CD4-positive, alpha-beta T cell treated with Interleukin-2 at 100 ng/mL for 4 hours (primary cell): ENCODE measurements around the gene XYLT1.
A peak's percentile ranks its signal among the peaks of the same experiment; 100 is the strongest.

ENCODE experiments used
- DNase-seq: peaks from one replicate; pipeline ENCODE4 v3.0.0-alpha.2; 2020; ENCODE audit warnings: low spot score

XYLT1 gene

GRCh38 chr16:17228048-17228707 is 242.6 kb downstream of the XYLT1 start:
- DNase-seq = no peak

- no peak for DNase-seq
Measured at GRCh38 chr16:17227278-17227677, 243.5 kb downstream of the XYLT1 start.

DNA sequence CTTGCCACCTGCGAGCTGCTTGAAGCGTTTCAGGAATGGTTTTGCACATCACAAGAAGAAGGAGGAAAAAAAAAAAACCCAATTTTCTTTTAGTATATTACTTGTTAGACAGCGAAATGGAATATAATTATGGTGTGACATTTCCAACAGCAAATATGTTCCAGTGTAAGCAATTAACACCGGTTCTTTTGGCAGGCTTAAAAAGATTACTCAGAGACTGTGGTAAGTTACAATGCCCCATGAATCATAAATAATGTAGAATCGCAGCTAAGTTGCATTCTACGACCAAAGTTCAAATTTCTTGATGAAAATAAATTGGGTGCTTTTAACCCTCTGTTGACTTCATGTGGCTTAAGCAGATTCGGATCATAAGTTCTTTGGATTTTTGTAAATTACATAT is 245.2 kb downstream of the XYLT1 start:
- DNase-seq = no peak

DNA sequence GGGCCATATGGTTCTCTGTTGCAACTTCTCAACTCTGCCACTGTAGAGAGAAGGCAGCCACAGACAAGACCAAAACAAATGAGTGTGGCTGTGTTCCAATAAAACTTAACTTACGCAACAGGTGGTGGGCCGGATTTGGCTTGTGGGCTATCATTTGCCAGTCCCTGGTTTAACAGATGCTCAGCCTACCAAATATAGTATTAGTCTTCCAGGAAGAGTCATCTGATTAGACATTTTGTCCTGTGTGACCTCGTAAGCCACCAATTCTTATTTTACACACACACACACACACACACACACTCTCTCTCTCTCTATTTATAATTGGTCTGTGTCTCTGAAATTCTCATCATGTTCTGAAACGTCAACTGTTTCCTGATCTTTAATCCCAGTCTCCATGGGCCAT is 245.9 kb downstream of the XYLT1 start:
- DNase-seq = peak; percentile 33

- DNase-seq = no peak
Measured at GRCh38 chr16:17224350-17224749, 246.4 kb downstream of the XYLT1 start.

GRCh38 chr16:17223576-17223975 is 247.2 kb downstream of the XYLT1 start:
- DNase-seq = no peak

GRCh38 chr16:17222871-17223401 is 247.8 kb downstream of the XYLT1 start:
- DNase-seq = no peak

DNA sequence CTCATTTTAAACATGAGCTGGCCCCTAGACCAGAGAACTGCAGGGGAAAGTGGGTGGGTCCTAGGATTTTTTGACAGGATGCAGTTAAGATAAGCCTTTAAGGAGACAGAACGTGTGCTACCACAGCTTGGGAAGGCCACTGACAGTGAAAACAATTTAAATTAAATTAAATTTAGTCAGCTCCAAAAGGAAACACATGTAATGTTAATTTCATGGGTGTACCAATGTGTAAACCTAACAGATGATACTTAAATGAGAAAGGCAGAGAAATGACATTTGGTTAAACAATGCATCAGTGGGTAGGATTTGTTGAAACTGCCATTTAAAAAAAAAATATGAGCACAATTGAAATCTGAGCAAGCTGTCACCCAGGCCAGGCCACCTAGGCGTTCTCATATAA is 250.8 kb downstream of the XYLT1 start:
- DNase-seq = no peak

GRCh38 chr16:17215936-17216335 is 254.8 kb downstream of the XYLT1 start:
- DNase-seq = no peak

GRCh38 chr16:17215306-17215705 is 255.5 kb downstream of the XYLT1 start:
- DNase-seq = no peak

- no peak for DNase-seq
Measured at GRCh38 chr16:17213974-17214373, 256.8 kb downstream of the XYLT1 start.

DNA sequence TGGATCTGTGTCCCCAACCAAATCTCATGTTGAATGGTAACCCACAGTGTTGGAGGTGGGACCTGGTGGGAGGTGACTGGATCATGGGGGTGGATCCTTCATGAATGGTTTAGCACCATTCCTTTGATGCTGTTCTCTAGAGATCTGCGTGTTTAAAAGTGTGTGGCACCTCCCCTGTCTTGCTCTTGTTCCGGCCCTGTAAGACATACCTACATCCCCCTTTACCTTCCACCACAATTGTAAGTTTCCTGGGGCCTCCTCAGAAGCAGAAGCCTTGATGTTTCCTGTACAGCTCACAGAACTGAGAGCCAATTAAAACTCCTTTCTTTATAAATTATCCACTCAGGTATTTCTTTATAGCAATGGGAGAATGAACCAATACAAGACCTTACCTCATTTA is 257.7 kb downstream of the XYLT1 start:
- no peak for DNase-seq

- no peak for DNase-seq
Measured at GRCh38 chr16:17212606-17213005, 258.2 kb downstream of the XYLT1 start.

- DNase-seq = peak; percentile 27
Measured at GRCh38 chr16:17211797-17212196, 259.0 kb downstream of the XYLT1 start.

- no peak for DNase-seq
Measured at GRCh38 chr16:17206712-17207111, 264.0 kb downstream of the XYLT1 start.

GRCh38 chr16:17205279-17206211 is 265.2 kb downstream of the XYLT1 start:
- no peak for DNase-seq

GRCh38 chr16:17204644-17205043 is 266.1 kb downstream of the XYLT1 start:
- DNase-seq = no peak

GRCh38 chr16:17204206-17204605 is 266.6 kb downstream of the XYLT1 start:
- DNase-seq = no peak

- no peak for DNase-seq
Measured at GRCh38 chr16:17203424-17203823, 267.3 kb downstream of the XYLT1 start.

- no peak for DNase-seq
Measured at GRCh38 chr16:17199135-17199534, 271.6 kb downstream of the XYLT1 start.

- no peak for DNase-seq
Measured at GRCh38 chr16:17196526-17196925, 274.2 kb downstream of the XYLT1 start.

- peak; percentile 59 for DNase-seq
Measured at GRCh38 chr16:17194190-17194780, 276.5 kb downstream of the XYLT1 start.
